HepG2 (cell line): ENCODE results near the gene BRAF. TPM values are rescaled to one million over a fixed set of nuclear protein-coding genes. Genes with fewer than 3 reads are reported as not detected.

Experiments
- ATF7 ChIP-seq, 2 experiments: fragments of 450-650 bp in 1 of 2; sonication (generic) in 1 of 2; formaldehyde crosslinking in 1 of 2; IDR thresholded peaks; 2 replicates each; pipeline versions ENCODE4 v1.4.0 to v1.6.1; 2016 to 2020; ENCODE audit warnings: antibody characterized with exemption in 1 of 2, mild to moderate bottlenecking in 1 of 2, missing genetic modification reagents in 1 of 2
- EZH2 ChIP-seq: conservative IDR thresholded peaks from 2 replicates; pipeline ENCODE4 v1.6.1; 2012; ENCODE audit warnings: mild to moderate bottlenecking, low read depth, low read length, moderate library complexity
- FOXM1 ChIP-seq: sonication (generic); formaldehyde crosslinking; IDR thresholded peaks from 2 replicates; pipeline ENCODE4 v1.5.0; 2020; ENCODE audit warnings: missing genetic modification reagents
- HHEX ChIP-seq: IDR thresholded peaks from 2 replicates; pipeline ENCODE4 v1.6.1; 2016; ENCODE audit warnings: control low read depth
- HMG20A ChIP-seq: IDR thresholded peaks from 2 replicates; pipeline ENCODE4 v1.6.1; 2016; ENCODE audit warnings: borderline replicate concordance
- IKZF1 ChIP-seq: fragments of 450-650 bp; IDR thresholded peaks from 2 replicates; pipeline ENCODE4 v1.7.1; 2016
- KDM4B ChIP-seq: sonication (generic); formaldehyde crosslinking; IDR thresholded peaks from 2 replicates; pipeline ENCODE4 v1.4.0; 2020; ENCODE audit warnings: missing genetic modification reagents
- KLF6 ChIP-seq: IDR thresholded peaks from 2 replicates; pipeline ENCODE4 v1.8.0; 2016; ENCODE audit warnings: missing biosample characterization, missing genetic modification reagents
- KMT2B ChIP-seq: IDR thresholded peaks from 2 replicates; pipeline ENCODE4 v1.6.1; 2016; ENCODE audit warnings: missing genetic modification reagents, missing compliant biosample characterization
- RBAK ChIP-seq: sonication (generic); formaldehyde crosslinking; IDR thresholded peaks from 2 replicates; pipeline ENCODE4 v1.5.1; 2020; ENCODE audit warnings: mild to moderate bottlenecking, missing genetic modification reagents
- RBFOX2 ChIP-seq: fragments of 200-400 bp; formaldehyde crosslinking; IDR thresholded peaks from 2 replicates; pipeline ENCODE4 v1.6.1; 2017; ENCODE audit warnings: low read depth, mild to moderate bottlenecking, low read length
- SATB2 ChIP-seq: sonication (generic); formaldehyde crosslinking; IDR thresholded peaks from 2 replicates; pipeline ENCODE4 v1.5.0; 2020; ENCODE audit warnings: missing genetic modification reagents
- SNAPC5 ChIP-seq: sonication (generic); formaldehyde crosslinking; IDR thresholded peaks from 2 replicates; pipeline ENCODE4 v1.8.1; 2023; ENCODE audit warnings: mild to moderate bottlenecking, missing genetic modification reagents, borderline replicate concordance
- ZBTB1 ChIP-seq: sonication (generic); formaldehyde crosslinking; IDR thresholded peaks from 2 replicates; pipeline ENCODE4 v1.4.0; 2020; ENCODE audit warnings: missing genetic modification reagents, borderline replicate concordance
- ZNF136 ChIP-seq: sonication (generic); formaldehyde crosslinking; IDR thresholded peaks from 2 replicates; pipeline ENCODE4 v1.8.1; 2022; ENCODE audit warnings: low read depth, mild to moderate bottlenecking, moderate library complexity, missing genetic modification reagents
- ZNF17 ChIP-seq: sonication (generic); formaldehyde crosslinking; IDR thresholded peaks from 2 replicates; pipeline ENCODE4 v1.5.0; 2020; ENCODE audit warnings: mild to moderate bottlenecking, missing genetic modification reagents
- ZNF263 ChIP-seq: sonication (generic); formaldehyde crosslinking; IDR thresholded peaks from 2 replicates; pipeline ENCODE4 v1.4.0; 2020; ENCODE audit warnings: missing genetic modification reagents
- ZNF598 ChIP-seq: sonication (generic); formaldehyde crosslinking; IDR thresholded peaks from 2 replicates; pipeline ENCODE4 v1.5.1; 2020; ENCODE audit warnings: mild to moderate bottlenecking, missing genetic modification reagents, borderline replicate concordance
- polyA plus RNA-seq, 8 experiments: library from polyadenylated mRNA; depleted of rRNA in 3 of 8; stranded (reverse) in 7 of 8; unstranded in 1 of 8; fragments of >200 nt; fragmentation: Illumina TruSeq in 4 of 8; extraction: Trizol in 4 of 8; gene quantifications; 2 replicates each; pipeline versions ENCODE4 v1.2.1 to v1.2.3, GENCODE V29; 2011 to 2016; ENCODE audit warnings: low read depth in 4 of 8, missing spikeins in 1 of 8, mixed read lengths in 1 of 8; ENCODE audit not compliant: insufficient read depth in 1 of 8
- total RNA-seq, 5 experiments: library from RNA; depleted of rRNA; stranded (reverse); fragments of >200 nt; fragmentation: Illumina TruSeq; extraction: Trizol; gene quantifications; 2 replicates each; pipeline ENCODE4 v1.2.3, GENCODE V29; 2016; ENCODE audit warnings: low read depth in 1 of 5
- TF ChIP-seq, protein P1 (sequence below): sonication (generic); formaldehyde crosslinking; IDR thresholded peaks from 2 replicates; pipeline ENCODE4 v1.4.0; 2020; ENCODE audit warnings: missing genetic modification reagents
- TF ChIP-seq, protein P2 (sequence below): sonication (generic); formaldehyde crosslinking; IDR thresholded peaks from 2 replicates; pipeline ENCODE4 v1.9.0; 2021; ENCODE audit warnings: missing genetic modification reagents, borderline replicate concordance
- TF ChIP-seq, protein P3 (sequence below): fragments of 450-650 bp; IDR thresholded peaks from 2 replicates; pipeline ENCODE4 v1.6.1; 2017; ENCODE audit warnings: mild to moderate bottlenecking

Gene BRAF
- total and polyA plus RNA-seq, 2 of the 13 experiments (the other 11 are each of a cell fraction or from before 2014, with no cell fraction given) = 12.5 to 13.4 TPM

- TF ChIP-seq, protein P1, sequence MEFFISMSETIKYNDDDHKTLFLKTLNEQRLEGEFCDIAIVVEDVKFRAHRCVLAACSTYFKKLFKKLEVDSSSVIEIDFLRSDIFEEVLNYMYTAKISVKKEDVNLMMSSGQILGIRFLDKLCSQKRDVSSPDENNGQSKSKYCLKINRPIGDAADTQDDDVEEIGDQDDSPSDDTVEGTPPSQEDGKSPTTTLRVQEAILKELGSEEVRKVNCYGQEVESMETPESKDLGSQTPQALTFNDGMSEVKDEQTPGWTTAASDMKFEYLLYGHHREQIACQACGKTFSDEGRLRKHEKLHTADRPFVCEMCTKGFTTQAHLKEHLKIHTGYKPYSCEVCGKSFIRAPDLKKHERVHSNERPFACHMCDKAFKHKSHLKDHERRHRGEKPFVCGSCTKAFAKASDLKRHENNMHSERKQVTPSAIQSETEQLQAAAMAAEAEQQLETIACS (CRISPR knock-in tag) = no peak
- TF ChIP-seq ZNF598 (CRISPR knock-in tag) (no peak), KLF6 (0 out of 2 replicates have a peak, but pooled peaks have one; percentile 44), SATB2 (no peak), ZNF263 (CRISPR knock-in tag) (no peak), ZNF136 (CRISPR knock-in tag) (no peak), EZH2 (no peak), KMT2B (CRISPR knock-in tag) (peak; percentile 59), HMG20A (no peak), RBFOX2 (peak; percentile 88), ZBTB1 (no peak), KDM4B (no peak), ATF7 (IDR thresholded peaks at IDR 0.05) (no peak), ATF7 (CRISPR knock-in tag; IDR thresholded peaks at IDR 0.05) (no peak), RBAK (CRISPR knock-in tag) (no peak), HHEX (CRISPR knock-in tag) (no peak), SNAPC5 (CRISPR knock-in tag) (no peak), FOXM1 (no peak), IKZF1 (no peak), ZNF17 (CRISPR knock-in tag) (no peak)
- TF ChIP-seq, protein P2, sequence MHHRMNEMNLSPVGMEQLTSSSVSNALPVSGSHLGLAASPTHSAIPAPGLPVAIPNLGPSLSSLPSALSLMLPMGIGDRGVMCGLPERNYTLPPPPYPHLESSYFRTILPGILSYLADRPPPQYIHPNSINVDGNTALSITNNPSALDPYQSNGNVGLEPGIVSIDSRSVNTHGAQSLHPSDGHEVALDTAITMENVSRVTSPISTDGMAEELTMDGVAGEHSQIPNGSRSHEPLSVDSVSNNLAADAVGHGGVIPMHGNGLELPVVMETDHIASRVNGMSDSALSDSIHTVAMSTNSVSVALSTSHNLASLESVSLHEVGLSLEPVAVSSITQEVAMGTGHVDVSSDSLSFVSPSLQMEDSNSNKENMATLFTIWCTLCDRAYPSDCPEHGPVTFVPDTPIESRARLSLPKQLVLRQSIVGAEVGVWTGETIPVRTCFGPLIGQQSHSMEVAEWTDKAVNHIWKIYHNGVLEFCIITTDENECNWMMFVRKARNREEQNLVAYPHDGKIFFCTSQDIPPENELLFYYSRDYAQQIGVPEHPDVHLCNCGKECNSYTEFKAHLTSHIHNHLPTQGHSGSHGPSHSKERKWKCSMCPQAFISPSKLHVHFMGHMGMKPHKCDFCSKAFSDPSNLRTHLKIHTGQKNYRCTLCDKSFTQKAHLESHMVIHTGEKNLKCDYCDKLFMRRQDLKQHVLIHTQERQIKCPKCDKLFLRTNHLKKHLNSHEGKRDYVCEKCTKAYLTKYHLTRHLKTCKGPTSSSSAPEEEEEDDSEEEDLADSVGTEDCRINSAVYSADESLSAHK = no peak
- TF ChIP-seq, protein P3, sequence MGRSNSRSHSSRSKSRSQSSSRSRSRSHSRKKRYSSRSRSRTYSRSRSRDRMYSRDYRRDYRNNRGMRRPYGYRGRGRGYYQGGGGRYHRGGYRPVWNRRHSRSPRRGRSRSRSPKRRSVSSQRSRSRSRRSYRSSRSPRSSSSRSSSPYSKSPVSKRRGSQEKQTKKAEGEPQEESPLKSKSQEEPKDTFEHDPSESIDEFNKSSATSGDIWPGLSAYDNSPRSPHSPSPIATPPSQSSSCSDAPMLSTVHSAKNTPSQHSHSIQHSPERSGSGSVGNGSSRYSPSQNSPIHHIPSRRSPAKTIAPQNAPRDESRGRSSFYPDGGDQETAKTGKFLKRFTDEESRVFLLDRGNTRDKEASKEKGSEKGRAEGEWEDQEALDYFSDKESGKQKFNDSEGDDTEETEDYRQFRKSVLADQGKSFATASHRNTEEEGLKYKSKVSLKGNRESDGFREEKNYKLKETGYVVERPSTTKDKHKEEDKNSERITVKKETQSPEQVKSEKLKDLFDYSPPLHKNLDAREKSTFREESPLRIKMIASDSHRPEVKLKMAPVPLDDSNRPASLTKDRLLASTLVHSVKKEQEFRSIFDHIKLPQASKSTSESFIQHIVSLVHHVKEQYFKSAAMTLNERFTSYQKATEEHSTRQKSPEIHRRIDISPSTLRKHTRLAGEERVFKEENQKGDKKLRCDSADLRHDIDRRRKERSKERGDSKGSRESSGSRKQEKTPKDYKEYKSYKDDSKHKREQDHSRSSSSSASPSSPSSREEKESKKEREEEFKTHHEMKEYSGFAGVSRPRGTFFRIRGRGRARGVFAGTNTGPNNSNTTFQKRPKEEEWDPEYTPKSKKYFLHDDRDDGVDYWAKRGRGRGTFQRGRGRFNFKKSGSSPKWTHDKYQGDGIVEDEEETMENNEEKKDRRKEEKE = no peak
Observed at GRCh38 chr7:140924019-140924820, 509 bp downstream of the BRAF start (continued).
